Measurements from ENCODE around the gene PTPN14.
"Not testable (repeated sequence)": the region's sequence is repeated elsewhere in the genome, so short reads cannot be mapped to it uniquely, and the experiment has no call there.

Gene PTPN14

GRCh38 chr1:214542275-214543199, 8.9 kb downstream of the PTPN14 start:
- no peak for DNase-seq (ENCODE audit: low read depth in 2 of 3, low spot score in 2 of 3)

- DNase-seq (ENCODE audit: low read depth in 2 of 3, low spot score in 2 of 3), result no peak
Observed at GRCh38 chr1:214541693-214542092, 9.7 kb downstream of the PTPN14 start.

GRCh38 chr1:214541206-214541605, 10.2 kb downstream of the PTPN14 start:
- no peak for DNase-seq (ENCODE audit: low read depth in 2 of 3, low spot score in 2 of 3)

- no peak for DNase-seq (ENCODE audit: low read depth in 2 of 3, low spot score in 2 of 3)
Observed at GRCh38 chr1:214540324-214540723, 11.1 kb downstream of the PTPN14 start.

GRCh38 chr1:214538496-214538895, 12.9 kb downstream of the PTPN14 start:
- no peak for DNase-seq (ENCODE audit: low read depth in 2 of 3, low spot score in 2 of 3)

GRCh38 chr1:214537872-214538473, 13.4 kb downstream of the PTPN14 start:
- no peak for DNase-seq (ENCODE audit: low read depth in 2 of 3, low spot score in 2 of 3)

- no peak for DNase-seq (ENCODE audit: low read depth in 2 of 3, low spot score in 2 of 3)
Observed at GRCh38 chr1:214537219-214537618, 14.2 kb downstream of the PTPN14 start.

GRCh38 chr1:214532070-214532469, 19.3 kb downstream of the PTPN14 start:
- no peak for DNase-seq (ENCODE audit: low read depth in 2 of 3, low spot score in 2 of 3)

- DNase-seq (ENCODE audit: low read depth in 2 of 3, low spot score in 2 of 3), result no peak
Observed at GRCh38 chr1:214525535-214526019, 25.8 kb downstream of the PTPN14 start.

- no peak for DNase-seq (ENCODE audit: low read depth in 2 of 3, low spot score in 2 of 3)
Observed at GRCh38 chr1:214524824-214525223, 26.6 kb downstream of the PTPN14 start.

GRCh38 chr1:214523124-214523824, 28.1 kb downstream of the PTPN14 start:
- DNase-seq (ENCODE audit: low read depth in 2 of 3, low spot score in 2 of 3), result no peak

GRCh38 chr1:214521458-214521857, 29.9 kb downstream of the PTPN14 start:
- not testable (repeated sequence) for DNase-seq (ENCODE audit: low read depth in 2 of 3, low spot score in 2 of 3)

- no peak for DNase-seq (ENCODE audit: low read depth in 2 of 3, low spot score in 2 of 3)
Observed at GRCh38 chr1:214520544-214521165, 30.7 kb downstream of the PTPN14 start.

GRCh38 chr1:214518361-214518760, 33.0 kb downstream of the PTPN14 start:
- no peak for DNase-seq (ENCODE audit: low read depth in 2 of 3, low spot score in 2 of 3)

GRCh38 chr1:214516434-214517326, 34.7 kb downstream of the PTPN14 start:
- no peak for DNase-seq (ENCODE audit: low read depth in 2 of 3, low spot score in 2 of 3)

- no peak for DNase-seq (ENCODE audit: low read depth in 2 of 3, low spot score in 2 of 3)
Observed at GRCh38 chr1:214515544-214516433, 35.6 kb downstream of the PTPN14 start.

- DNase-seq (ENCODE audit: low read depth in 2 of 3, low spot score in 2 of 3), result no peak
Observed at GRCh38 chr1:214514819-214515383, 36.5 kb downstream of the PTPN14 start.

- no peak for DNase-seq (ENCODE audit: low read depth in 2 of 3, low spot score in 2 of 3)
Observed at GRCh38 chr1:214514032-214514818, 37.2 kb downstream of the PTPN14 start.
